Hematopoietic multipotent progenitor cell treated with erythropoietin and hydrocortisone succinate and interleukin-3 and kit ligand, for 6 days (in vitro differentiated cells): Measurements from ENCODE around the gene INPP5D.
"Not testable (repeated sequence)": the region's sequence is repeated elsewhere in the genome, so short reads cannot be mapped to it uniquely, and the experiment has no call there.

ENCODE experiments used
- DNase-seq: peaks from one replicate; pipeline ENCODE4 v3.0.0-alpha.2; 2015

INPP5D gene

DNA sequence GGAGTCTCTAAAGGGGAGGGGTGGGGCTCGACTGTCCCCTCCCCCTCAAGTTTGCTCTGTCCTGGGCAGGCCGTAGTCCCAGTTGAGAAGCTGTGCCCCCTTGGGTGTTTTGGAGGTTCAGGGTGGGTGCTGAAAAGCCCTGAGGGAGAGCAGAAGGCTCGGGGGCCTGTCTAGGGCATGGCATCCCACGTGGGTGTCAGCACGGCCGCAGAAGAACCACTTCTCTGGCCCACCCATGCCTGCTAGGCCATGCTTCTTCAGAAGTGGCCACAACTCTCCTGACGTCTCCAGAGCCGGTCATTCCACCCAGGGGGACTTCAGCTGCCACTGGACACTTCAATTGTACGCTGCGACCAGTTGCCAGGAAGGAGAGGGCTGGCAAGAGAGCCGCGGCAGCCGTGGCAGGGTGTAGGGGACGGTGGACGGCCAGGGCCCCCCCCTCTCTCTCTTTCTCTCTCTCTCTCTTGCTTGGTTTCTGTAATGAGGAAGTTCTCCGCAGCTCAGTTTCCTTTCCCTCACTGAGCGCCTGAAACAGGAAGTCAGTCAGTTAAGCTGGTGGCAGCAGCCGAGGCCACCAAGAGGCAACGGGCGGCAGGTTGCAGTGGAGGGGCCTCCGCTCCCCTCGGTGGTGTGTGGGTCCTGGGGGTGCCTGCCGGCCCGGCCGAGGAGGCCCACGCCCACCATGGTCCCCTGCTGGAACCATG lies at the start of gene INPP5D:
Gene INPP5D (plus strand): TSS at position 546 of the 704 bp plus-strand sequence. CDS start 137 bp downstream, at position 683.
- peak; percentile 92 for DNase-seq

- DNase-seq, result no peak
These were observed 49.4 kb upstream of the INPP5D start for GRCh38 chr2:233010569-233011267.

- DNase-seq, result no peak
These were observed 48.9 kb upstream of the INPP5D start for GRCh38 chr2:233011268-233011650.

- DNase-seq, result no peak
These were observed 48.4 kb upstream of the INPP5D start for GRCh38 chr2:233011702-233012131.

- peak; percentile 25 for DNase-seq
These were observed 47.7 kb upstream of the INPP5D start for GRCh38 chr2:233012301-233012971.

DNA sequence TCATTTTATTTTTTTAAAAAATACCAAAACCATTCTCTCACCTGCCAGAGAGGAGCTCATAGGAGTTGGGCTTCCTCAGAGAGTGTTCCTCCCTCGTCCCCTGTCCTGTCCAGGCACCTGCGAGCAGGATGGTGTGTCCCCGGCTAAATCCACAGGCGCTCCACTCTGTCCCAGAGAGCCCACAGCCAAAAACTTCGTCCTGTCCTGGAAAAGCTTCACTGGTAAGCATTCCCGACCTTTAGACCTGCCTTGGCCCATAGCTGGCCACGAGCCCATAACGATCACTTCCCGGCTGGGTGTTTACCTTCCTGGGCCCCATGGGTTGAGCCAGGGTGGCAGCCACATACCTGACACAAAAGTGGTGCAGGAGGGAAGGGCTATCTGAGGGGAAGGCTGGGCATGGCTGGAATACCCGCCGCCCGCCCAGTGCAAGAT lies 47.1 kb upstream of the INPP5D start, which contains the start of gene NGEF:
Gene NGEF (minus strand): TSS at position 230 of the 435 bp plus-strand sequence. CDS start 38,366 bp downstream, outside the sequence.
- no peak for DNase-seq

DNA sequence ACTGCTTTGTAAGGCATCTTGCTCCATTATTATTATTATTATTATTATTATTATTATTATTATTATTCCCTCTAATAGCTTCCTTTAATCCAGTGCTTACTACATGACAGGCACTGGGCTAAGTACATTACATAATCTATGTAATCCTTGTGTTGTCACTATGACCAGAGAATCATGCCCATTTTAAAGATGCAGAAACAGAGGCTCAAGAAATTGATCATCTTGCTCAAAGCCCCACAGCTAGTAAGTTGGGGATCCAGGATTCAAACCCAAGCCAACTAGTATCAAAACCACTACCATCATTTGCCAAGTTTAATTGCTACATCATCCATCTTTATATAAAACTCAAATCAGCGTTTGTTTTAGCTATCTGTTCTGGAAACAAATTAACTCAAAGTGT lies 46.5 kb upstream of the INPP5D start:
- no peak for DNase-seq

DNA sequence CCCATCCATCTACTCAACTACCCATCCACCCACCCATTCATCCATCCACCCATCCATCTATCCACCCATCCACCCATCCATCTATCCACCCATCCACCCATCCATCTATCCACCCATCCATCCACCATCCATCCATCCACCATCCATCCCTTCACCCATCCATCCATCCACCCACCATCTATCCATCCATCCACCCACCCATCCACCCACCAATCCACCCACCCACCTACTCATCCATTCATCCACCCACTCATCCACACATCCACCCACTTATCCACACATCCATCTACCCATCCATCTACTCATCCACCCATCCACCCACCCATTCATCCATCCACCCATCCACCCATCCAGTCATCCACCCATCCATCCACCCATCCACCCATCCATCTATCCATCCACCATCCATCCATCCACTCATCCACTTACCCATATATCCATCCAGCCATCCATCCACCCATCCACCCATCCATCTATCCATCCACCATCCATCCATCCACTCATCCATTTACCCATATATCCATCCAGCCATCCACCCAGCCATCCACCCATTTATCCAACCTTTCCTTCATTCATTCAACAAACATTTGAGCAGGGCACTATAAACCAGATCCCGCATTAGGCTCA lies 45.0 kb upstream of the INPP5D start:
- no peak for DNase-seq

DNA sequence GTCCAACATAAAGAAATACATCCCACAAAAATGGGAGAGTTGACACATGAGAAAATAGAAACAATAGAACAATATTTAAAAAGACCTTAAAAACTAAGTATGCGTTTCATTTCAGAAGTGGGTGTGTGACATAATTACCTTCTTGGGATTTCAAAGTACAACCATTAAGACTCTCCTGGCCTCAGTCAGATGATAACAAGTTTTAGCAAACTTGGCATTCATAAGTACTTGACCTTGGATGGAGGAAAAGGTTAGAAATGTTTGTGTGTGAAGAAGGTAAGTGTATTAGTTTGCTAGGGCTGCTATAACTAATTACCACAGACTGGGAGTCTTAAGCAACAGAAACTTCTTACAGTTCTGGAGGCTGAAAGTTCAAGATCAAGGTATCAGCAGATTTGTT lies 42.2 kb upstream of the INPP5D start:
- no peak for DNase-seq

DNA sequence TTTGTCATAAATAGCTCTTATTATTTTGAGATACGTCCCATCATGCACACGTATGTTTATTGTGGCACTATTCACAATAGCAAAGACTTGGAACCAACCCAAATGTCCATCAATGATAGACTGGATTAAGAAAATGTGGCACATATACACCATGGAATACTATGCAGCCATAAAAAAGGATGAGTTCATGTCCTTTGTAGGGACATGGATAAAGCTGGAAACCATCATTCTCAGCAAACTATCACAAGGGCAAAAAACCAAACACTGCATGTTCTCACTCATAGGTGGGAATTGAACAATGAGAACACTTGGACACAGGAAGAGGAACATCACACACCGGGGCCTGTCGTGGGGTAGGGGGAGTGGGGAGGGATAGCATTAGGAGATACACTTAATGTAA lies 40.5 kb upstream of the INPP5D start:
- not testable (repeated sequence) for DNase-seq

DNA sequence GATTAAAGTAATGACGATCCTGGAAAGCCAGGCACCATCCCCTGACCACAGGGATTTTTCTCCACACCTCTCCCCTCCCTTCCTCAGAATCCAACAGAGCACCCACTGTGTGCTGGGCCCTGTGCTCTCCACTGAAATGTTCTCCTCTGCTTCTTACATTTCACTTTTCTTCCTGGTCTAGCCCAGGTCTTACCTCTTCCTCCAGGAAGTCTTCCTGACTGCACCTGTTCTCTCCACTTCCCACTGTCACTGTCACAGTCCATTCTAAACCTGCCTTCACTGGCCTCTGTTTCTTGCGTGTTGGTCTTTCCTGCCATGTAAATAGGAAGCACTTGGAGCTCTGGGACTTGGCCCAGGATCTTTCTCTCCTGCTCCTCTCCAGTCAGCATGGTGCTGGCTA lies 39.7 kb upstream of the INPP5D start:
- DNase-seq, result no peak

DNA sequence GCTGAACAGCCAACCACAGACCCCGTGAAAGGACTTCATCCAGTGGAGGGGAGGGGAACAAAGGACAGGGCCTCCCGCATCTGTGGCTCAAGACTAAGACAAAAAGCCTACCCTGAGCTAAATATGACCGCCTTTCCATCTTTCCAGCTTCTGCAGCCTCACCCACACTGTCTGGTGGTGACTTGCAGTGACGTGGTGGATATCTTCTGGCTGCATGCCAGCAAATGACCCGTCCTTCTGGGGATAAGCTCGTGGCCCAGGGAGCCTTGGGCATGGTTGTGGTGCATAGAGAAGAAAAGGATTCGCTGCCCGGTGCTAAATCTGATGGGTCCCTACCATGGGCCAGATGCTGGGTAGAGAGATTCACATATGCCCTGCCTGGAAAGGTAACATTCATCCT lies 38.4 kb upstream of the INPP5D start:
- no peak for DNase-seq

GRCh38 chr2:233022561-233022960 lies 37.6 kb upstream of the INPP5D start:
- no peak for DNase-seq

DNA sequence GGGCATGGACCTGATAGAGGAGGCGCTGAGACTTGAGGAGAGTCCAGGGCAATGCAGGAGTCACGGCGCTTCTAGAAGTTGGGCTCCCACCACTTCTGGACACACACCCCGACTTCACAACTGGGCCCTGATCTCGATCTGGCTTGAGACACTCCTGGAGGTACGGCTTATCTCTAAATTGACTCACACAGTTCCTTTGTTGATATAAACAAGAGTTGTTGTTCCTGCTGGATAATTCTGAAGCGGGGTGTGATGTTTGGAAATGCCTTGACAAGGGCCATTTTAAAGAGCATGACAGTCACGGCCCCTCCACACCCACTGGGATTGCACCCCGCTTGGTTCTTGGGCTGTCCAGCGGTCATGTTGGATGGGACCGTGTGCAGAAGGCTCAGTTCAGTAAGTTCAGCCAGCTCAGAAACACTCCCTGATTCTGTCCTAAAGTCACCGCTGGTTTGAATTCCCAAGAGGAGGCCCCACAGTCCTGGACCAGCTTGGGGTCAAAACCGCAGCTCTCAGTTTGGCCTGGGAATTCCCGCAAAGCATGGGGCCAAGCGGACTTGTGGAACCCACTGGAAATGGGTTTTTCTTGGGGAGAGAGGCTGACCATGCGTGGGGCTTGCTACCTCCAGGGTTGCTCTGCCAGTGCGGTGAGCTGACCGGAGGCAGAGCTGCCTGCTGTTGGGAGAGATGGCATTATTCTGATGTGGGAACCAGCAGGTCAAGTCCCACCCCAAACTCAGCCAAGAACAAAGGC lies 37.0 kb upstream of the INPP5D start:
- DNase-seq, result no peak

GRCh38 chr2:233023761-233024410 lies 36.3 kb upstream of the INPP5D start:
- DNase-seq, result no peak

- DNase-seq, result no peak
These were observed 34.4 kb upstream of the INPP5D start for GRCh38 chr2:233025706-233026105.

- DNase-seq, result no peak
These were observed 33.8 kb upstream of the INPP5D start for GRCh38 chr2:233026198-233026813.

DNA sequence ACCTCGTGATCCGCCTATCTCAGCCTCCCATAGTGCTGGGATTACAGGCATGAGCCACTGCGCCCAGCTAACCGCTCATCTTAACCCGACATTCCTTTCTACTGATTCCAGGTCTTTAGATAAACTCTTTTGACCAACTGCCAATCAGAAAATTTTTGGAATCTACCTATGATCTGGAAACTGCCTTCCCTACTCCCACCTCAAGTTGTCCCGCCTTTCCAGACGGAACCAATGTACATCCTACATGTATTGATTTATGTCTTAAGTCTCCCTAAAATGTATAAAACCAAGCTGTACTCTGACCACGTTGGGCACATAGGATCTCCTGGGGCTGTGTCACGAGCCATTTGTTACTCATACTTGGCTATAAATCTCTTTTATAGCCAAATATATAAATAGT lies 30.8 kb upstream of the INPP5D start:
- no peak for DNase-seq

- DNase-seq, result no peak
These were observed 28.3 kb upstream of the INPP5D start for GRCh38 chr2:233031556-233032500.
